ENCODE results near the gene PRCC. TPM values are rescaled to one million over a fixed set of nuclear protein-coding genes. Genes with fewer than 3 reads are reported as not detected.

The PRCC gene
- polyA plus RNA-seq, 3 donors: 26.7 to 37.1 (median 29.6) TPM

DNA sequence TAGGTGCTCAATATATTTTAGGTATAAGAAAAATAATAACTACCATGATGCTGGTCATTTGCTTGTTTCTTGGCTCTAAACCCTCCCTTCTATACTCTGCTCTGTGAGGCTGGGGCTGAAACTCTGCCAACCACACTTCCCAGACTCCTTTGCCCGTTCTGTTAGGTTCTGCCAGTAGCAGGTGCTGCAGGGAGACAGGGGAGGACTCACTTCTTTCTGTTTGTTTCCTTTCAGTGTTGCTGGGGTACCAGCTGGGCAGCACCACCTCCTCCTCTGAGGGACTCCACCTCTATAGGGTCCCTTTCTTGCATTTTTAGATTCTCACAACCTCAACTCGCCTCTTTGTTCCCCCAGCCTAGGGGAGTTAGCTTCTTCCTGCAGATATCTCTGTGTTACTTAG is 66.3 kb downstream of the PRCC start:
- Mint-ChIP-seq H3K4me3 (no peak overlapping the region), H3K27me3 (ENCODE audit: low read depth in 3 of 3) (peaks cover 13 to 46% (median 24%) of the 10 kb centered on the region in 3 donors), H3K36me3 (no peaks in the 10 kb centered on the region), H3K4me1 (no peaks in the 10 kb centered on the region), H3K27ac (no peak overlapping the region), H3K9me3 (peaks cover 0 to 2% (median 0%) of the 10 kb centered on the region in 7 donors)
- TF ChIP-seq, protein P1, sequence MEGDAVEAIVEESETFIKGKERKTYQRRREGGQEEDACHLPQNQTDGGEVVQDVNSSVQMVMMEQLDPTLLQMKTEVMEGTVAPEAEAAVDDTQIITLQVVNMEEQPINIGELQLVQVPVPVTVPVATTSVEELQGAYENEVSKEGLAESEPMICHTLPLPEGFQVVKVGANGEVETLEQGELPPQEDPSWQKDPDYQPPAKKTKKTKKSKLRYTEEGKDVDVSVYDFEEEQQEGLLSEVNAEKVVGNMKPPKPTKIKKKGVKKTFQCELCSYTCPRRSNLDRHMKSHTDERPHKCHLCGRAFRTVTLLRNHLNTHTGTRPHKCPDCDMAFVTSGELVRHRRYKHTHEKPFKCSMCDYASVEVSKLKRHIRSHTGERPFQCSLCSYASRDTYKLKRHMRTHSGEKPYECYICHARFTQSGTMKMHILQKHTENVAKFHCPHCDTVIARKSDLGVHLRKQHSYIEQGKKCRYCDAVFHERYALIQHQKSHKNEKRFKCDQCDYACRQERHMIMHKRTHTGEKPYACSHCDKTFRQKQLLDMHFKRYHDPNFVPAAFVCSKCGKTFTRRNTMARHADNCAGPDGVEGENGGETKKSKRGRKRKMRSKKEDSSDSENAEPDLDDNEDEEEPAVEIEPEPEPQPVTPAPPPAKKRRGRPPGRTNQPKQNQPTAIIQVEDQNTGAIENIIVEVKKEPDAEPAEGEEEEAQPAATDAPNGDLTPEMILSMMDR (IDR thresholded peaks at IDR 0.05): no peak
- Histone ChIP-seq H3K27me3 (ENCODE audit: control insufficient read depth in 2 of 2, insufficient read depth in 2 of 2, low read length in 2 of 2) (peaks cover 2 to 27% of the 10 kb centered on the region in 2 donors), H3K9ac (ENCODE audit: insufficient read depth, low read length, poor library complexity, severe bottlenecking) (no peak overlapping the region), H2AFZ (ENCODE audit: insufficient read depth, low read depth, low read length, poor library complexity, severe bottlenecking) (no peak overlapping the region), H3K27ac (ENCODE audit: low read depth in 1 of 2, low read length in 2 of 2) (no peak overlapping the region), H3K9me3 (replicated peaks in 1 of 2; ENCODE audit: control insufficient read depth in 1 of 2, insufficient read depth in 1 of 2, low read length in 2 of 2) (no peaks in the 10 kb centered on the region), H3K36me3 (replicated peaks in 1 of 2; ENCODE audit: control insufficient read depth in 1 of 2, insufficient read depth in 2 of 2, low read length in 2 of 2) (no peaks in the 10 kb centered on the region), H3K4me1 (ENCODE audit: control insufficient read depth in 1 of 2, insufficient read depth in 2 of 2, low read length in 2 of 2) (no peaks in the 10 kb centered on the region), H3K4me2 (replicated peaks; ENCODE audit: extremely low read depth, low read length, poor library complexity, severe bottlenecking) (no peak overlapping the region), H3K4me3 (replicated peaks in 1 of 3; ENCODE audit: low read depth in 2 of 3, low read length in 3 of 3) (no peak overlapping the region), H3K79me2 (ENCODE audit: insufficient read depth, low read length) (no peaks in the 10 kb centered on the region), H4K20me1 (ENCODE audit: insufficient read depth, low read length) (no peaks in the 10 kb centered on the region)
- intact Hi-C loops (cut with micrococcal nuclease): no loop called here
- WGBS (ENCODE audit: insufficient coverage): no CpG with 5 or more reads among the region's 2 CpGs
- DNase-seq: no peak

DNA sequence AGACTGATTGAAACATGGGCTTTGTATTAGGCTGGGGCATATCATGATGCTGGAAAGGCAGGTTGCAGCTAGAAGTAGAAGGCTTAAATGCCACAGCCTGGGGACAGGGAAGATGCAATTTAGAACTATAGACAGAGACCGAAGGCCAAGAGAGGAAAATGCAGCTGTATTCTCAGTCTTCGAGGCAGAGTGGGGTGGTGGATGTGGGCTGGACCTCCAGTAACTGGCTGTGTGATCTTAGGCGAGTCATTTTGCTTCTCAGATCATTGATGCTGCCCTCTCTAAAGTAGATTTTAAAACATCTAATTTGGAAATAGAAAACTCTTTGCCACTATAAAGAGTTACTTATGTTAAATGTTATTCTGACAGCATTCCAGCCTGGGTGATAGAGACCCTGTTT is 67.0 kb downstream of the PRCC start:
- no peaks in the 10 kb centered on the region for H4K20me1 ChIP-seq (ENCODE audit: insufficient read depth, low read length)
- no peak overlapping the region for H3K4me2 ChIP-seq (replicated peaks; ENCODE audit: extremely low read depth, low read length, poor library complexity, severe bottlenecking)
- H3K36me3 Mint-ChIP-seq: no peaks in the 10 kb centered on the region
- no peak for DNase-seq
- H3K27me3 ChIP-seq (ENCODE audit: control insufficient read depth in 2 of 2, insufficient read depth in 2 of 2, low read length in 2 of 2): peaks cover 2 to 27% of the 10 kb centered on the region in 2 donors
- H3K9ac ChIP-seq (ENCODE audit: insufficient read depth, low read length, poor library complexity, severe bottlenecking): no peak overlapping the region
- no peaks in the 10 kb centered on the region for H3K4me1 ChIP-seq (ENCODE audit: control insufficient read depth in 1 of 2, insufficient read depth in 2 of 2, low read length in 2 of 2)
- H3K9me3 Mint-ChIP-seq: peaks cover 0 to 2% (median 0%) of the 10 kb centered on the region in 7 donors
- no peaks in the 10 kb centered on the region for H3K4me1 Mint-ChIP-seq
- H3K79me2 ChIP-seq (ENCODE audit: insufficient read depth, low read length): no peaks in the 10 kb centered on the region
- H3K4me3 ChIP-seq (replicated peaks in 1 of 3; ENCODE audit: low read depth in 2 of 3, low read length in 3 of 3): no peak overlapping the region
- no peak overlapping the region for H3K4me3 Mint-ChIP-seq
- no peak overlapping the region for H3K27ac ChIP-seq (ENCODE audit: low read depth in 1 of 2, low read length in 2 of 2)
- 100% methylated on average over 1 of the region's 3 CpGs for WGBS (ENCODE audit: insufficient coverage)
- H2AFZ ChIP-seq (ENCODE audit: insufficient read depth, low read depth, low read length, poor library complexity, severe bottlenecking): no peak overlapping the region
- intact Hi-C loops (cut with micrococcal nuclease): no loop called here
- TF ChIP-seq, protein P1 (IDR thresholded peaks at IDR 0.05): no peak
- H3K27ac Mint-ChIP-seq: no peak overlapping the region
- H3K27me3 Mint-ChIP-seq (ENCODE audit: low read depth in 3 of 3): peaks cover 13 to 45% (median 23%) of the 10 kb centered on the region in 3 donors
- H3K36me3 ChIP-seq (replicated peaks in 1 of 2; ENCODE audit: control insufficient read depth in 1 of 2, insufficient read depth in 2 of 2, low read length in 2 of 2): no peaks in the 10 kb centered on the region
- no peaks in the 10 kb centered on the region for H3K9me3 ChIP-seq (replicated peaks in 1 of 2; ENCODE audit: control insufficient read depth in 1 of 2, insufficient read depth in 1 of 2, low read length in 2 of 2)
